Fibroblast of pulmonary artery (primary cell): Measurements from ENCODE around the gene TERC.
"Not testable (repeated sequence)": the region's sequence is repeated elsewhere in the genome, so short reads cannot be mapped to it uniquely, and the experiment has no call there.

Experiments
- DNase-seq: peaks from one replicate; pipeline ENCODE4 v3.0.0-alpha.2; 2010; ENCODE audit warnings: low read depth
- H3K4me3 ChIP-seq: replicated peaks from 2 replicates; pipeline ENCODE4 v1.5.1; 2011; ENCODE audit warnings: low read depth, mild to moderate bottlenecking, control low read depth, low read length, moderate library complexity
- TF ChIP-seq, protein P1 (sequence below): IDR thresholded peaks from 2 replicates; pipeline ENCODE4 v1.5.1; 2011; ENCODE audit warnings: mild to moderate bottlenecking, control low read depth, low read length, inconsistent platforms; ENCODE audit errors: missing control alignments

Gene TERC

DNA sequence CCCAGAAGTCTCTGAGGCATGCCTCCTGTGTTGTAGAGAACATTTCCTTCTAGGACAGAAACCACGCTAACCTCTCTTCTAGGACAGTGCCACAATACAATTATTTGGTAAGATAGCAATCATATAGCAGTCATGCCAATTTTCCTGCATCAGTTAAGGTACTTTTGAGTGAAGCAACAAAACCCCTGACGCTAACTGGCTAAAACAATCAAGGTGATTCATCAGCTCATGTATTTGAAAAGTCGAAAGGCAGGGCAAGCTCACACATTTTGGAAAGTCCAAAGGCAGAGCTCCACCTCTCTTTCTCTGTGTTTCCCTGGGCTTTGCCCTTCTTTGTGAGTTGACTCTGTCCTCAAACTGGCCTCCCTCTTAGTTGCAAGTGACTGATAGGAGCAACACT is 10.1 kb downstream of the TERC start:
- no peak for DNase-seq
- TF ChIP-seq, protein P1, sequence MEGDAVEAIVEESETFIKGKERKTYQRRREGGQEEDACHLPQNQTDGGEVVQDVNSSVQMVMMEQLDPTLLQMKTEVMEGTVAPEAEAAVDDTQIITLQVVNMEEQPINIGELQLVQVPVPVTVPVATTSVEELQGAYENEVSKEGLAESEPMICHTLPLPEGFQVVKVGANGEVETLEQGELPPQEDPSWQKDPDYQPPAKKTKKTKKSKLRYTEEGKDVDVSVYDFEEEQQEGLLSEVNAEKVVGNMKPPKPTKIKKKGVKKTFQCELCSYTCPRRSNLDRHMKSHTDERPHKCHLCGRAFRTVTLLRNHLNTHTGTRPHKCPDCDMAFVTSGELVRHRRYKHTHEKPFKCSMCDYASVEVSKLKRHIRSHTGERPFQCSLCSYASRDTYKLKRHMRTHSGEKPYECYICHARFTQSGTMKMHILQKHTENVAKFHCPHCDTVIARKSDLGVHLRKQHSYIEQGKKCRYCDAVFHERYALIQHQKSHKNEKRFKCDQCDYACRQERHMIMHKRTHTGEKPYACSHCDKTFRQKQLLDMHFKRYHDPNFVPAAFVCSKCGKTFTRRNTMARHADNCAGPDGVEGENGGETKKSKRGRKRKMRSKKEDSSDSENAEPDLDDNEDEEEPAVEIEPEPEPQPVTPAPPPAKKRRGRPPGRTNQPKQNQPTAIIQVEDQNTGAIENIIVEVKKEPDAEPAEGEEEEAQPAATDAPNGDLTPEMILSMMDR: no peak
- no peak overlapping the region for H3K4me3 ChIP-seq

DNA sequence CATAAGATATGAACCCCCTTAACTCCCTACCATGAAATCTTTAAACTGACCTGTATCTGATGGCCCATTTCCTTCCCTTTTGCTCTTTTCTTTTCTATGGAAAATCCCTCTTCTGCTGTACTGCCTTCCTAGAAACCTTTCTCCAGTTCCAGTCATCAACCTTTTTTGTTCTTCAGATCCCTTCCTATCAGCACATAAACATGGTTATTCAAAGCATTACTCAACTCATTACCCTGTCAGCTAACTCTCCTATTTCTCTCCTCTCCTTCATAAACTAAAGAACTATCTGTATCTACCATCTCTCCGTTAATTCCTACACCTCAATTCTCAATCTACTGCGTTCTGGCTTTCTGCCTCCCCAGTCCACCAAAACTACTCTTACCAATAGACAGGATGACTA is 13.0 kb downstream of the TERC start:
- H3K4me3 ChIP-seq: no peak overlapping the region
- DNase-seq: no peak
- TF ChIP-seq, protein P1: no peak

DNA sequence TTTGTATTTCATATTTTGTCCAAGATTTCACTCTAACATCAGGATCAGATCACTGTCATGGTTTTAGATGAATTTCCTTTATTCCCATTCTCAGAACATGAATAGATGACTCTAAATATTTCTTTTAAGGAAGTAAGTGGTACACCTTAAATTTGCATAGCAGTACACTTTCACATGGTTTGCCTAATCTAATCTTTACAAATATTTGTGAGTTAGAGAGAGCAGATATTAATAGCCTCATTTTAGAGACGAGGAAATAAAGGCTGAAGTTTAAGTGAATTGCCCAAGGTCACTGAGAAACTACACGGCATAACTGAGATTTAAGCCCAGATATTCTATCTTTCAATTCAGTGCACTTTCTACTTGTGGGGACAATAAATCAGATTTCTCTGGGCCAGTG is 14.2 kb downstream of the TERC start:
- no peak for DNase-seq
- TF ChIP-seq, protein P1: no peak
- H3K4me3 ChIP-seq: no peak overlapping the region

DNA sequence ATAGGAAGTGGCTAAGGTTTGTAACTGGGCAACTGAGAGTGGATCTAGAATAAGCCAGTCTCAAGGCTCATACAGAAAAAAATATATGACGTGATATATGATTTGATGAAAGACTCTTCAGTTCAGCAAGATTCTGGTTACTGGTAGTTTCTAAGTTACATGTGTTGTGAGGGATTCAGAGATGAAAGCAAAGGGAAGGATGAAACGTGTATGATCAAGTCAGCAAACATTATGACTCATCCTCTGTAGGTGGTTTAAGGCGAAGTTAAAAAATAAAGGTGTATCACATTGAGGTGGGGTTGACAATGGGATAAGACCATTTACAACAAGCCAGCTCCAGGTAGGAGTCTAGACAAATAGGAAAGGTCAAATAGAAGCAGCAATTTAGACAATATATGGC is 16.2 kb downstream of the TERC start:
- no peak for DNase-seq
- TF ChIP-seq, protein P1: no peak
- no peak overlapping the region for H3K4me3 ChIP-seq

DNA sequence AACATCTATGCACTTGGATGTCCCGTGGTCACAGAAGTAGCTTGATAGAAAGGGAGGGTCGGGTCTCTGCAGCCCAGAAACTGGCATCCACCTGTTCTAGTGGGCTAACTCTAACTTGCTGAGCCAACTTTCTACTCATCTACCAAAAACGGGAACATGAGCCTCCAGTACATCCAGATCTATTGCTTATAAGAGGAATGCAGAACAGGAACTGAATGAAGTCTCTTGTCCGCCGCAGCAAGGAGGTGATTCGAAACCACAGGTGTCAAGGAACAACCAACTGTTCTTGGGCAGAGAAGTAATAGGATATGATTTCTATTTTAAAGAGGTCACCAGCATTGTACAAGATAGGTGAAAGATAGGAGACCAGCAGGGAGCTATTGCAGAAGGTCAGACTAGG is 17.9 kb downstream of the TERC start:
- TF ChIP-seq, protein P1: no peak
- DNase-seq: no peak
- H3K4me3 ChIP-seq: no peak overlapping the region

DNA sequence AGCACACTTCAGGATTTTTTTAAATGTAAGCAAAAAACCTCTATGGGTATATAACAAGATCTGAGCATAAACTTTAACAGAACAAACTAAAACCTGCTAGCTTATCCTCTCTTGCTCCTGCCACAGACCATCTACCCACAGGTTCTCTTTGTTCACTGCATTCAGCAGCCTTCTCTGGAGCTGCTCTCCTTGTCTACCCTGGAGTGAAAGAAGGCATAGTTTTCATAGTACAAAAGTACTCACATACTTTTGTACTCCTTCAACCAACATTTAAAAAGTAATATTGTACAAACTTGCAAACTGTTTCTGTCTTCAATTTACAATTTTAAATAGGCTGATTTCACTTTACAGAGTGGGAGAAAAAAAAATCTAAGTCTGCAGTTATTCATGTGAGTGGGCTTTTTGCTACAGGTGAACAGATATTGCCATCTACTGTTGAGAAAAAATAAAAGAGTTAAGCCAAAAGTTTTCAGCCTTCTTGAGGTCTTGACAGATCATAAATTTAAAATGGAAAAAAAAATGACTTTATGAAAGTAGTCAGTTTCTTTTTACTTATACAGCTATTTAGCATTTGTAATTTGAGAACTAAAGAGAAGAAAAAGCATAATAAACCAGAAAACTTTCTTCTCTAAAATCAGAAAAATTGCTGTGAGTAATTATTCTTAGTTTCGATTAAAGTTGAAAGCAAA is 20.4 kb downstream of the TERC start:
- no peak overlapping the region for H3K4me3 ChIP-seq
- peak; percentile 61 for DNase-seq
- TF ChIP-seq, protein P1: peak; percentile 48

DNA sequence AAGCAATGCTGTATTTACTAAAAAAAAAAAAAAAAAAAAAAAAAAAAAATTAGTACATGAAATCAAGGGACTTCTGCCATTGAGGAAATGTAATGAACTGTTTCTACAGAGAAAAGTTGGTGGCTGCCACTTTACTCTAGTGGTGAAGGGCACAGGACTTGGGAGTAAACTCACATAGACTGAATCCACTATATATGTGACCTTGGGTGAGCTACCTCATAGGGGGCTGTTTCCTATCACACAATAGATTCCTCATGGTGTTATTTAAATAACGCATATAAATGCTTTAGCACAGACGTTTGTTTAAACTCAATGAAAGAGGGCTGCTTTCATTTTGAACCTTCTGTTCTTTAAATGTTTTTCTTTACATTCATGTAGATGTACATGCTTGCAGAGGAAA is 25.8 kb downstream of the TERC start:
- TF ChIP-seq, protein P1: no peak
- DNase-seq: no peak
- H3K4me3 ChIP-seq: no peak overlapping the region

DNA sequence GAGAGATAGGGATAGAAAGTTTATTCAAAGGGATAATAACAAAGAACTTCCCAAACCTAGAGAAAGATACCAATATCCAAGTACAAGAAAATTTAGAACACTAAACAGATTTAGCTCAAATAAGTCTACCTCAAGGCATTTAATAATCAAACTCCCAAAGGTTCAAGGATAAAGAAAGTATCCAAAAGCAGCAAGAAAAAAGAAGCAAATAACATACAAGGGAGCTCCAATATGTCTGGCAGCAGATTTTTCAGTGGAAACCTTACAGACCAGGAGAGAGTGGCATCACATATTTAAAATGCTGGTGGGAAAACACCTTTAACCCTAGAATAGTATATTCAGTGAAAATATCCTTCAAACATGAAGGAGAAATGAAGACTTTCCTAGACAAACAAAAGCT is 33.0 kb downstream of the TERC start:
- H3K4me3 ChIP-seq, DNase-seq: not testable (repeated sequence)
